ENCODE data around the gene SHB. TPM values are rescaled to one million over a fixed set of nuclear protein-coding genes. Genes with fewer than 3 reads are reported as not detected.
A peak's percentile ranks its signal among the peaks of the same experiment; 100 is the strongest.

SHB gene
- total RNA-seq, 1 experiment from 2014 or later = 29.6 TPM

- no peaks in the 10 kb centered on the region for H3K36me3 Mint-ChIP-seq (ENCODE audit: insufficient read depth, unreplicated experiment)
- H3K4me1 Mint-ChIP-seq (ENCODE audit: insufficient read depth, unreplicated experiment) = no peaks in the 10 kb centered on the region
Measured at GRCh38 chr9:38112049-38112448, 43.0 kb upstream of the SHB start.

GRCh38 chr9:38110476-38110875 lies 41.4 kb upstream of the SHB start:
- no peaks in the 10 kb centered on the region for H3K36me3 Mint-ChIP-seq (ENCODE audit: insufficient read depth, unreplicated experiment)
- no peaks in the 10 kb centered on the region for H3K9me3 Mint-ChIP-seq (ENCODE audit: unreplicated experiment)
- H3K4me1 Mint-ChIP-seq (ENCODE audit: insufficient read depth, unreplicated experiment) = no peaks in the 10 kb centered on the region
- CTCF ChIA-PET = interaction anchor here (0.6 to 1.4 kb wide), 2 partner anchors 16 to 153 kb away, joined by 3 to 4 read pairs; no protein-coding TSS in a partner anchor
- POLR2A ChIA-PET = no interaction called here
- BruUV-seq (replicated peaks) = no TSS peak
- no peak overlapping the region for H3K4me3 Mint-ChIP-seq (ENCODE audit: unreplicated experiment)
- peaks cover 10% of the 10 kb centered on the region for H3K27me3 Mint-ChIP-seq (ENCODE audit: insufficient read depth, unreplicated experiment)
- no peak for DNase-seq (ENCODE audit: unreplicated experiment)
- H3K27ac Mint-ChIP-seq (ENCODE audit: low read depth, unreplicated experiment) = no peak overlapping the region
- no peak for TF ChIP-seq CTCF (IDR thresholded peaks at IDR 0.05; ENCODE audit: unreplicated experiment)
- intact Hi-C loops (cut with micrococcal nuclease) = no loop called here

More at GRCh38 chr9:38112049-38112448, 43.0 kb upstream of the SHB start:
- CTCF ChIA-PET = no interaction called here
- POLR2A ChIA-PET = interaction anchor here (1.1 to 1.8 kb wide), 2 partner anchors 13 to 199 kb away, joined by 3 to 4 read pairs; no protein-coding TSS in a partner anchor
- no peaks in the 10 kb centered on the region for H3K9me3 Mint-ChIP-seq (ENCODE audit: unreplicated experiment)
- H3K27me3 Mint-ChIP-seq (ENCODE audit: insufficient read depth, unreplicated experiment) = peaks cover 15% of the 10 kb centered on the region
- no peak overlapping the region for H3K27ac Mint-ChIP-seq (ENCODE audit: low read depth, unreplicated experiment)
- DNase-seq (ENCODE audit: unreplicated experiment) = peak; percentile 42
- TF ChIP-seq CTCF (IDR thresholded peaks at IDR 0.05; ENCODE audit: unreplicated experiment) = no peak
- no TSS peak for BruUV-seq (replicated peaks)
- intact Hi-C loops (cut with micrococcal nuclease) = no loop called here
- no peak overlapping the region for H3K4me3 Mint-ChIP-seq (ENCODE audit: unreplicated experiment)

GRCh38 chr9:38109601-38110000 lies 40.6 kb upstream of the SHB start:
- H3K9me3 Mint-ChIP-seq (ENCODE audit: unreplicated experiment) = no peaks in the 10 kb centered on the region
- H3K27me3 Mint-ChIP-seq (ENCODE audit: insufficient read depth, unreplicated experiment) = peaks cover 1% of the 10 kb centered on the region
- no peak overlapping the region for H3K27ac Mint-ChIP-seq (ENCODE audit: low read depth, unreplicated experiment)
- TF ChIP-seq CTCF (IDR thresholded peaks at IDR 0.05; ENCODE audit: unreplicated experiment) = no peak
- DNase-seq (ENCODE audit: unreplicated experiment) = no peak
- H3K4me1 Mint-ChIP-seq (ENCODE audit: insufficient read depth, unreplicated experiment) = no peaks in the 10 kb centered on the region
- ChIA-PET CTCF (interaction anchor here (0.6 to 1.6 kb wide), 4 partner anchors 11 to 22 kb away, joined by 3 to 4 read pairs (median 4); no protein-coding TSS in a partner anchor), POLR2A (interaction anchor here (0.9 to 2.0 kb wide), 2 partner anchors 11 to 13 kb away, joined by 3 to 6 read pairs; no protein-coding TSS in a partner anchor)
- intact Hi-C loops (cut with micrococcal nuclease) = no loop called here
- no peaks in the 10 kb centered on the region for H3K36me3 Mint-ChIP-seq (ENCODE audit: insufficient read depth, unreplicated experiment)
- no peak overlapping the region for H3K4me3 Mint-ChIP-seq (ENCODE audit: unreplicated experiment)
- BruUV-seq (replicated peaks) = no TSS peak

- no peaks in the 10 kb centered on the region for H3K36me3 Mint-ChIP-seq (ENCODE audit: insufficient read depth, unreplicated experiment)
- H3K27ac Mint-ChIP-seq (ENCODE audit: low read depth, unreplicated experiment) = no peak overlapping the region
- H3K9me3 Mint-ChIP-seq (ENCODE audit: unreplicated experiment) = no peaks in the 10 kb centered on the region
- TF ChIP-seq CTCF (IDR thresholded peaks at IDR 0.05; ENCODE audit: unreplicated experiment) = no peak
- H3K4me1 Mint-ChIP-seq (ENCODE audit: insufficient read depth, unreplicated experiment) = no peaks in the 10 kb centered on the region
- no TSS peak for BruUV-seq (replicated peaks)
- H3K27me3 Mint-ChIP-seq (ENCODE audit: insufficient read depth, unreplicated experiment) = no peaks in the 10 kb centered on the region
- DNase-seq (ENCODE audit: unreplicated experiment) = no peak
- no peak overlapping the region for H3K4me3 Mint-ChIP-seq (ENCODE audit: unreplicated experiment)
- POLR2A ChIA-PET = interaction anchor here (0.9 to 2.0 kb wide), 3 partner anchors 10 to 14 kb away, joined by 3 to 6 read pairs (median 3); no protein-coding TSS in a partner anchor
- CTCF ChIA-PET = interaction anchor here (0.6 to 1.2 kb wide), 4 partner anchors 16 to 251 kb away, joined by 3 to 5 read pairs (median 3); no protein-coding TSS in a partner anchor
- intact Hi-C loops (cut with micrococcal nuclease) = no loop called here
Measured at GRCh38 chr9:38108326-38108725, 39.3 kb upstream of the SHB start.
